Esophagus muscularis mucosa (tissue), 4 donors: ENCODE measurements around the gene KRT7. TPM values are rescaled to one million over a fixed set of nuclear protein-coding genes. Genes with fewer than 3 reads are reported as not detected.
A peak's percentile ranks its signal among the peaks of the same experiment; 100 is the strongest.

Experiments used
- DNase-seq: peaks from one replicate; pipeline ENCODE4 v3.0.0-alpha.2; 2017; ENCODE audit errors: extremely low spot score
- H3K27ac ChIP-seq, 4 donors: fragments of 200-600 bp; sonication (generic); replicated peaks in 1 of 4; 1 replicate in 3 of 4; 2 replicates in 1 of 4; pipeline ENCODE4 v1.5.1; 2016 to 2019; ENCODE audit warnings: mild to moderate bottlenecking in 1 of 4
- H3K27me3 ChIP-seq, 4 donors: fragments of 200-600 bp; sonication (generic); one replicate each; pipeline versions ENCODE4 v1.5.1 to v1.6.0; 2016 to 2019
- H3K36me3 ChIP-seq, 4 donors: fragments of 200-600 bp; sonication (generic); one replicate each; pipeline ENCODE4 v1.5.1; 2016 to 2019
- H3K4me1 ChIP-seq, 4 donors: fragments of 200-600 bp; sonication (generic); one replicate each; pipeline ENCODE4 v1.5.1; 2016 to 2019
- H3K4me3 ChIP-seq, 4 donors: fragments of 200-600 bp; sonication (generic); 1 replicate in 2 of 4; 2 replicates in 2 of 4; pipeline ENCODE4 v1.5.1; 2016 to 2019; ENCODE audit warnings: mild to moderate bottlenecking in 4 of 4, moderate library complexity in 1 of 4
- H3K9me3 ChIP-seq, 4 donors: fragments of 200-600 bp; sonication (generic); 1 replicate in 3 of 4; 2 replicates in 1 of 4; pipeline ENCODE4 v1.5.1; 2016 to 2019
- EP300 ChIP-seq: sonication (generic); formaldehyde crosslinking; IDR thresholded peaks from one replicate; pipeline ENCODE4 v1.6.1; 2017; ENCODE audit warnings: antibody characterized with exemption
- POLR2A ChIP-seq: fragments of 450-650 bp; IDR thresholded peaks from one replicate; pipeline ENCODE4 v1.6.1; 2017; ENCODE audit warnings: antibody characterized with exemption, moderate library complexity, mild to moderate bottlenecking, low read depth
- POLR2AphosphoS5 ChIP-seq, 2 donors: sonication (generic); formaldehyde crosslinking; IDR thresholded peaks; one replicate each; pipeline ENCODE4 v1.6.1; 2017; ENCODE audit warnings: antibody characterized with exemption in 2 of 2
- WGBS: methylation state at CpG from one replicate; pipeline ENCODE4 v1.1.5; 2018; 5-methylcytosine and 5-hydroxymethylcytosine counted together
- intact Hi-C: fragments of 100-400 bp; cut with DNase I; formaldehyde crosslinking; loops from one replicate; pipeline ENCODE4 v1.15.1; 2023
- total RNA-seq, 4 donors: library from RNA; depleted of rRNA; stranded (reverse); fragments of >200 nt; gene quantifications; one replicate each; pipeline versions ENCODE4 v1.1.0 to v1.2.1, GENCODE V29; 2016
- TF ChIP-seq, protein P1 (sequence below), 3 experiments: fragments of 200-600 bp in 2 of 3; fragments of 450-650 bp in 1 of 3; sonication (generic) in 2 of 3; IDR thresholded peaks; one replicate each; pipeline ENCODE4 v1.5.1; 2017 to 2019; ENCODE audit warnings: antibody characterized with exemption in 3 of 3, mild to moderate bottlenecking in 2 of 3, moderate library complexity in 1 of 3

The KRT7 gene
- total RNA-seq, 4 donors from 2014 or later, result 0.83 to 8.4 (median 4.5) TPM

DNA sequence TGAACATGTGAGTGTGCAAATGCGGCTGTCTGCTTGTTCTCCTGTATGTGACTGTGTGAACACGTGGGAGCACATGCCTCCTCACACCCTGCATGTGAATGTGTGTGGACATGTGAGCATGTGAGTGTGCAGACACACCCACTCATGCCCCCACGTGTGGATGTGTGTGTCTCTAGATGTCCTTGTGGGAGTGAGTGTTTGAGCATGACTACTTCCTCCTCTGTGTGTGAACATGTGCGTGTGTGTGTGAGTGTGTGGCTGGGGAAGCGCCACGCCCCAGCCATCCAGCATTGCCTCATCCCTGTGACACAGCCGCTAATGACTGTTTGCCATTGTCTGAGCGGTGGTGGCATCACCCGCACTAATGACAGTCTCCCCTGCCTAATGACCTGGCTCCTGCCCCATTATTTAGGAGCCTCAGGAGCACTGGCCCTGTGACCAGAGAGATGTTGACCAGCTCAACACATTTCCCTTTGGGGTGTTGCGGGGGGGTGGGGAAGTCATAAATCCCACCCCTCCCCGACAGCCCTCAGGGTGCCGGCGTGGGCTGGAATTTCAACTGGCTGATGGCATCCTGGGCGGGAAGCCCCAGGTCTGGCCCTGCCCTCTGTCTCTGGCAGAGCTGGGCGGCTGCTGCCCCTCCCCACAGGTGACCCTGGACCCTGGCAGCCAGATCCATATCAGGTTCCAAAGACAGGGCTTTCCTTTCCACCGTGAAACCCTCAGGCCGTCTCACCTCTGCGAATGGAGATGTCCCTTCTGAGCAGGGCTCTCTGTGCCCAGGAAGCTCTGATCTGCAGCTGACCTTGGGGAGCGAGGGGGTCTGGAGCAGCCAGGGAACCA lies 29.7 kb upstream of the KRT7 start:
- WGBS, result 78% methylated on average over 4 of the region's 19 CpGs
- intact Hi-C loops, result no loop called here
- Histone ChIP-seq H3K4me1 (peaks cover 25 to 39% (median 30%) of the 10 kb centered on the region in 4 donors), H3K27me3 (no peaks in the 10 kb centered on the region), H3K36me3 (no peaks in the 10 kb centered on the region), H3K9me3 (no peaks in the 10 kb centered on the region), H3K27ac (no peak overlapping the region), H3K4me3 (no peak overlapping the region)
- no peak for DNase-seq
- TF ChIP-seq POLR2AphosphoS5 (IDR thresholded peaks at IDR 0.05) (peak in 1 of 2 donors; percentile 39), EP300 (no peak)
- TF ChIP-seq, protein P1, sequence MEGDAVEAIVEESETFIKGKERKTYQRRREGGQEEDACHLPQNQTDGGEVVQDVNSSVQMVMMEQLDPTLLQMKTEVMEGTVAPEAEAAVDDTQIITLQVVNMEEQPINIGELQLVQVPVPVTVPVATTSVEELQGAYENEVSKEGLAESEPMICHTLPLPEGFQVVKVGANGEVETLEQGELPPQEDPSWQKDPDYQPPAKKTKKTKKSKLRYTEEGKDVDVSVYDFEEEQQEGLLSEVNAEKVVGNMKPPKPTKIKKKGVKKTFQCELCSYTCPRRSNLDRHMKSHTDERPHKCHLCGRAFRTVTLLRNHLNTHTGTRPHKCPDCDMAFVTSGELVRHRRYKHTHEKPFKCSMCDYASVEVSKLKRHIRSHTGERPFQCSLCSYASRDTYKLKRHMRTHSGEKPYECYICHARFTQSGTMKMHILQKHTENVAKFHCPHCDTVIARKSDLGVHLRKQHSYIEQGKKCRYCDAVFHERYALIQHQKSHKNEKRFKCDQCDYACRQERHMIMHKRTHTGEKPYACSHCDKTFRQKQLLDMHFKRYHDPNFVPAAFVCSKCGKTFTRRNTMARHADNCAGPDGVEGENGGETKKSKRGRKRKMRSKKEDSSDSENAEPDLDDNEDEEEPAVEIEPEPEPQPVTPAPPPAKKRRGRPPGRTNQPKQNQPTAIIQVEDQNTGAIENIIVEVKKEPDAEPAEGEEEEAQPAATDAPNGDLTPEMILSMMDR (IDR thresholded peaks at IDR 0.05), result no peak

DNA sequence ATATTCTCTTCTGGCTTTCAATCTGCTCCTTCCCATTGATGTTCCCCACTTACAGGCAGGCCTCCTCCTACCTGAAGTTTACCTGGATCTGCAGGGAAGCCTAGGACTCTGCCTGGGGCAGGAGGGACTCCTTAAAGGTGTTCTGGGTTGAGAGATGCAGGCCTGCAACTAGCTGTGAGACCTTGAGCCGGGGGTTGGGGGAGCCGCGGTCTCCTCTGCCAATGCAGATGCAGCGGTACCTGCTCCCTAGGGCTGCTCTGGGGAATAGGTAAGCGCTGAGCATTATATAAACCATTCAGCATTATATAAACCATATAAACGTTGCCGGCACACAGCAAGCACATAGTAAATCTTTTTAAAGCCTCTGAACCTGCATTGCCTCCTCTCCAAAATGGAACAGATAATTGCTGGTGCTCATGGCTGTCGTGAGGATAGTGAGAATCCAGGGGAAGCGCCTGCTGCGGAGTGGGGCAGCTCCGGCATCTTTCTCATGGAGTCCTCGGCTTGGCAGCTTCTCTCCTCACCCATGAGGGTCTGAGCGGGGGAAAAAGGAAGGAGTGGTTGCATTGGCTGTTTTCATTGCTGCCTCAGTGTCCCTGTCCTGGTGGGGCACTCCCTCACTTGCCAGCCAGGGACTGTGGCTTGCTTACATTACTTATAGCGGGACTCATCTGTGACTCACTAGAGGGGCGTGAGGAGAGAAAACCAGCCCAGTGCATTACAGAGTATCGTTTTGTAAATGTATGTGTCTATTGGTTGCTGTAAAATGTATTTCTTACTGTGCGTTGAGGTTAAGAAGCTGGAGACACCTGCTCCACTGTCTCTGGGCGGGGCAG lies 28.7 kb upstream of the KRT7 start:
- TF ChIP-seq POLR2A (no peak), EP300 (no peak), POLR2AphosphoS5 (IDR thresholded peaks at IDR 0.05) (no peak)
- TF ChIP-seq, protein P1 (IDR thresholded peaks at IDR 0.05), result no peak
- 89% methylated on average over 18 of the region's 18 CpGs for WGBS
- H3K27ac ChIP-seq, result no peak overlapping the region
- H3K9me3 ChIP-seq, result no peaks in the 10 kb centered on the region
- no peaks in the 10 kb centered on the region for H3K27me3 ChIP-seq
- no peak overlapping the region for H3K4me3 ChIP-seq
- no peak for DNase-seq
- no peaks in the 10 kb centered on the region for H3K36me3 ChIP-seq
- peaks cover 24 to 33% (median 27%) of the 10 kb centered on the region in 4 donors for H3K4me1 ChIP-seq
- intact Hi-C loops, result no loop called here

DNA sequence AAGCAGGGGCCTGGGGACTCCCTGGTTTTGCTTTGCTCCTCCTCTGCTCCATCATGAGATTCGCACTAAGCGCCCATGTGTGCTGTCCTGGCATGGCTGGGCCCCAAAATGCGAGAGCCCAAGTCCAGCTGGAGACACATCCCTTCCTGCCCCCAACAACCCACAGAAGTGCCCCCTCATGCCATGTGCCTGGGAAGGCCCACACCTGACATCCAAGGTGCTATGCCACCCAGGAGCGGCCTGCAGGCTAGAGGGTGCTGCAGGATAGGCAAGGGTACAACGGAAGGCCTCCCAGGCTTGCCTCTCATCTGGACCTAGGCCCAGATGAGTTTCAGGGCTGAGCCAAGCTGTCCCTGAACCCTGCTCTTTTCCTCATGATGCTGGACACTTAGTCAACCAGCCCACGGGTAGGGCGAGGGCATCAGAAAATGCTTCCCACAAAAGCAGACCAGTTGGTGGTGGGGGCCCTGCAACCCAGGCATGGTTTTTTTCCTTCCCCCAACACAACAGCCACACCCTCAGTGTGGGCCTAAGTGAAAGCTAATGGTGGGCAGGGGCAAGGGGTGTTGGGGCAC lies 28.0 kb upstream of the KRT7 start:
- TF ChIP-seq EP300, result no peak
- TF ChIP-seq, protein P1 (IDR thresholded peaks at IDR 0.05), result no peak
- no peak for TF ChIP-seq POLR2AphosphoS5 (IDR thresholded peaks at IDR 0.05)
- TF ChIP-seq POLR2A, result no peak
- Histone ChIP-seq H3K4me1 (peaks cover 24 to 29% (median 26%) of the 10 kb centered on the region in 4 donors), H3K36me3 (no peaks in the 10 kb centered on the region), H3K27ac (no peak overlapping the region), H3K27me3 (no peaks in the 10 kb centered on the region), H3K9me3 (no peaks in the 10 kb centered on the region), H3K4me3 (no peak overlapping the region)
- DNase-seq, result no peak
- WGBS, result 87% methylated on average over 5 of the region's 7 CpGs
- intact Hi-C loops, result no loop called here

DNA sequence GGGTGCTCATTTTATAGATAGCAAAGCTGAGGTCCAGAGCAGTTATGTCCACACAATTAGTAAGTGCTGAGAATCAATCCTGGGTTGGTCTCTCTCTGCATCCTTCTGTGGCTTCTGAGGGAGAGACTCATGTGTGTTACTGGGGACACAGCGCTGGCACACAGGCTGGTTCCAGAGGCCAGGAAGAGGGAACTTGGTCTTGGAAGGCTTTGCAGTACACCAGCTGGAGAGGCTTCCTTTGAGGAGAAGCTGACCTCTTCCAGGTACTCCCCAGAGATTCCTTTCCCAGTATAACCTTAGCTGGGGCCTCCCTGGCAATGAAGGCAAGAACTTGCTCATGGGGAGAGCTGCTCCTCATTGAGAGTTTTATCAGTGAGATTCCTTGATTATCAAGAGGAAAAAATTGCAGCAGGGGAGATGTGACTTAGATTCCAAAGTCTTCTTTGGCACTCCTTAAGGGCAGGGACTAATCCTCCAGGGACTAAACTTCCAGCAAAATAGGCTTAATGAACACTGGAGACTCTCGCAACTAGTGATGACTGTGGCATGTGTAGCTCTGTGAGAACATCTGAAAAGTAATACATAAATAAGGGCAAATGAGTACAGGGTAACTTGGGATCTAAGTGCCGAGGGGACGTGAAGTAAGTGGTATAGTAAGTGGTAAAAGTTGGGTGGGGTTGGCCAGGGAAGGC lies 27.3 kb upstream of the KRT7 start:
- no peaks in the 10 kb centered on the region for H3K9me3 ChIP-seq
- H3K4me3 ChIP-seq, result no peak overlapping the region
- no peak for TF ChIP-seq EP300
- no peak for TF ChIP-seq POLR2A
- TF ChIP-seq, protein P1 (IDR thresholded peaks at IDR 0.05), result no peak
- no peak for TF ChIP-seq POLR2AphosphoS5 (IDR thresholded peaks at IDR 0.05)
- 91% methylated on average over 4 of the region's 4 CpGs for WGBS
- H3K27me3 ChIP-seq, result no peaks in the 10 kb centered on the region
- no peak for DNase-seq
- intact Hi-C loops, result no loop called here
- no peak overlapping the region for H3K27ac ChIP-seq
- peaks cover 24 to 29% (median 26%) of the 10 kb centered on the region in 4 donors for H3K4me1 ChIP-seq
- H3K36me3 ChIP-seq, result no peaks in the 10 kb centered on the region
